Caco-2 (cell line): ENCODE measurements around the gene MB21D2. TPM values are rescaled to one million over a fixed set of nuclear protein-coding genes. Genes with fewer than 3 reads are reported as not detected.
A peak's percentile ranks its signal among the peaks of the same experiment; 100 is the strongest.

Source experiments
- BruUV-seq: library from RNA; stranded (reverse); fragments of 400-500 nt; replicated peaks from 2 replicates; lab custom pipeline; 2021; lab: Mats Ljungman, UMichigan
- CTCF ChIA-PET: fragments of 300-600 bp; sonication (Branson Sonifier 250); formaldehyde crosslinking; loops from one replicate; lab custom pipeline; 2022; ENCODE audit warnings: antibody characterized with exemption; lab: Charles Lee
- POLR2A ChIA-PET: fragments of 300-600 bp; sonication (Branson Sonifier 250); formaldehyde crosslinking; loops from one replicate; lab custom pipeline; 2022; ENCODE audit warnings: antibody characterized with exemption; lab: Charles Lee
- DNase-seq, 2 experiments: peaks; one replicate each; pipeline versions ENCODE4 v3.0.0 to v3.0.0-alpha.2; 2020 to 2022
- H3K27me3 ChIP-seq: replicated peaks from 2 replicates; pipeline ENCODE4 v1.6.0; 2011; ENCODE audit warnings: low read length; ENCODE audit not compliant: control insufficient read depth, insufficient read depth
- H3K36me3 ChIP-seq: 2 replicates; pipeline ENCODE4 v1.5.1; 2011; ENCODE audit warnings: low read length; ENCODE audit not compliant: control insufficient read depth, insufficient read depth
- H3K4me1 ChIP-seq: fragments of 250-450 bp; sonication (Bioruptor Pico); 2 replicates; pipeline ENCODE4 v1.5.1; 2020; ENCODE audit warnings: mild to moderate bottlenecking
- H3K4me3 ChIP-seq: 2 replicates; pipeline ENCODE4 v1.5.1; 2011; ENCODE audit warnings: low read depth, mild to moderate bottlenecking, control low read depth, low read length
- H3K9me3 ChIP-seq: fragments of 250-450 bp; sonication (Bioruptor Pico); 2 replicates; pipeline ENCODE4 v1.5.1; 2020; ENCODE audit warnings: mild to moderate bottlenecking, moderate library complexity
- H3K27ac Mint-ChIP-seq: one replicate; pipeline ENCODE4 v1.8.0; 2022; ENCODE audit warnings: mixed read lengths; ENCODE audit not compliant: unreplicated experiment
- H3K27me3 Mint-ChIP-seq: one replicate; pipeline ENCODE4 v1.8.0; 2022; ENCODE audit warnings: mixed read lengths; ENCODE audit not compliant: insufficient read depth, unreplicated experiment
- H3K36me3 Mint-ChIP-seq: one replicate; pipeline ENCODE4 v1.8.0; 2022; ENCODE audit warnings: mild to moderate bottlenecking, mixed read lengths; ENCODE audit not compliant: insufficient read depth, unreplicated experiment
- H3K4me1 Mint-ChIP-seq: one replicate; pipeline ENCODE4 v1.8.0; 2022; ENCODE audit warnings: low read depth, mixed read lengths; ENCODE audit not compliant: unreplicated experiment
- H3K4me3 Mint-ChIP-seq: one replicate; pipeline ENCODE4 v1.8.0; 2022; ENCODE audit warnings: mild to moderate bottlenecking, moderate library complexity, mixed read lengths; ENCODE audit not compliant: unreplicated experiment
- H3K9me3 Mint-ChIP-seq: one replicate; pipeline ENCODE4 v1.8.0; 2022; ENCODE audit warnings: mixed read lengths; ENCODE audit not compliant: unreplicated experiment
- intact Hi-C: fragments of 100-400 bp; cut with micrococcal nuclease; formaldehyde crosslinking; loops from one replicate; pipeline ENCODE4 v1.10.0; 2022; ENCODE audit not compliant: unreplicated experiment
- total RNA-seq: library from RNA; stranded (reverse); gene quantifications from 2 replicates; pipeline ENCODE4 v1.2.3, GENCODE V29; 2022
- TF ChIP-seq, protein P1 (sequence below), 2 experiments: fragments of 200-600 bp in 1 of 2; IDR thresholded peaks; 1 replicate in 1 of 2; 2 replicates in 1 of 2; pipeline versions ENCODE4 v1.5.1 to v1.8.0; 2011 to 2022; ENCODE audit warnings: antibody characterized with exemption in 1 of 2, control low read depth in 1 of 2, inconsistent platforms in 1 of 2, low read depth in 1 of 2, low read length in 1 of 2, mild to moderate bottlenecking in 1 of 2, moderate library complexity in 1 of 2; ENCODE audit not compliant: insufficient read depth in 1 of 2, severe bottlenecking in 1 of 2, unreplicated experiment in 1 of 2

The MB21D2 gene
- total RNA-seq, 1 experiment from 2014 or later = 11.0 TPM

- no peak for DNase-seq
- POLR2A ChIA-PET = no interaction called here
- H3K27me3 Mint-ChIP-seq = no peaks in the 10 kb centered on the region
- Histone ChIP-seq H3K4me1 (peaks cover 23% of the 10 kb centered on the region), H3K36me3 (no peaks in the 10 kb centered on the region), H3K4me3 (no peak overlapping the region), H3K27me3 (no peaks in the 10 kb centered on the region), H3K9me3 (no peaks in the 10 kb centered on the region)
- H3K4me1 Mint-ChIP-seq = peaks cover 22% of the 10 kb centered on the region
- TF ChIP-seq, protein P1, sequence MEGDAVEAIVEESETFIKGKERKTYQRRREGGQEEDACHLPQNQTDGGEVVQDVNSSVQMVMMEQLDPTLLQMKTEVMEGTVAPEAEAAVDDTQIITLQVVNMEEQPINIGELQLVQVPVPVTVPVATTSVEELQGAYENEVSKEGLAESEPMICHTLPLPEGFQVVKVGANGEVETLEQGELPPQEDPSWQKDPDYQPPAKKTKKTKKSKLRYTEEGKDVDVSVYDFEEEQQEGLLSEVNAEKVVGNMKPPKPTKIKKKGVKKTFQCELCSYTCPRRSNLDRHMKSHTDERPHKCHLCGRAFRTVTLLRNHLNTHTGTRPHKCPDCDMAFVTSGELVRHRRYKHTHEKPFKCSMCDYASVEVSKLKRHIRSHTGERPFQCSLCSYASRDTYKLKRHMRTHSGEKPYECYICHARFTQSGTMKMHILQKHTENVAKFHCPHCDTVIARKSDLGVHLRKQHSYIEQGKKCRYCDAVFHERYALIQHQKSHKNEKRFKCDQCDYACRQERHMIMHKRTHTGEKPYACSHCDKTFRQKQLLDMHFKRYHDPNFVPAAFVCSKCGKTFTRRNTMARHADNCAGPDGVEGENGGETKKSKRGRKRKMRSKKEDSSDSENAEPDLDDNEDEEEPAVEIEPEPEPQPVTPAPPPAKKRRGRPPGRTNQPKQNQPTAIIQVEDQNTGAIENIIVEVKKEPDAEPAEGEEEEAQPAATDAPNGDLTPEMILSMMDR (IDR thresholded peaks at IDR 0.05; ENCODE audit: insufficient read depth in 1 of 2, low read depth in 1 of 2, low read length in 1 of 2, severe bottlenecking in 1 of 2, unreplicated experiment in 1 of 2) = no peak
- intact Hi-C loops = no loop called here
- BruUV-seq = no TSS peak
- no peak overlapping the region for H3K4me3 Mint-ChIP-seq
- H3K27ac Mint-ChIP-seq = no peak overlapping the region
- H3K36me3 Mint-ChIP-seq = no peaks in the 10 kb centered on the region
- CTCF ChIA-PET = no interaction called here
- no peaks in the 10 kb centered on the region for H3K9me3 Mint-ChIP-seq
These were observed 10.4 kb upstream of the MB21D2 start for GRCh38 chr3:192928016-192928415.

- TF ChIP-seq, protein P1 (IDR thresholded peaks at IDR 0.05; ENCODE audit: insufficient read depth in 1 of 2, low read depth in 1 of 2, low read length in 1 of 2, severe bottlenecking in 1 of 2, unreplicated experiment in 1 of 2) = no peak
- no peaks in the 10 kb centered on the region for H3K27me3 Mint-ChIP-seq
- Histone ChIP-seq H3K36me3 (no peaks in the 10 kb centered on the region), H3K4me3 (no peak overlapping the region), H3K27me3 (no peaks in the 10 kb centered on the region), H3K9me3 (no peaks in the 10 kb centered on the region), H3K4me1 (peaks cover 28% of the 10 kb centered on the region)
- H3K4me1 Mint-ChIP-seq = peaks cover 26% of the 10 kb centered on the region
- no peak overlapping the region for H3K27ac Mint-ChIP-seq
- ChIA-PET POLR2A (no interaction called here), CTCF (interaction anchor here (1.1 kb wide), 1 partner anchor 114 kb away, joined by 3 read pairs; no protein-coding TSS in a partner anchor)
- H3K9me3 Mint-ChIP-seq = no peaks in the 10 kb centered on the region
- intact Hi-C loops = no loop called here
- no peak overlapping the region for H3K4me3 Mint-ChIP-seq
- DNase-seq = no peak
- BruUV-seq = no TSS peak
- H3K36me3 Mint-ChIP-seq = no peaks in the 10 kb centered on the region
These were observed 9.4 kb upstream of the MB21D2 start for GRCh38 chr3:192927016-192927415.

GRCh38 chr3:192923731-192924130 lies 6.1 kb upstream of the MB21D2 start:
- Histone ChIP-seq H3K4me3 (no peak overlapping the region), H3K36me3 (no peaks in the 10 kb centered on the region), H3K27me3 (no peaks in the 10 kb centered on the region), H3K9me3 (no peaks in the 10 kb centered on the region), H3K4me1 (peaks cover 24% of the 10 kb centered on the region)
- TF ChIP-seq, protein P1 (IDR thresholded peaks at IDR 0.05; ENCODE audit: insufficient read depth in 1 of 2, low read depth in 1 of 2, low read length in 1 of 2, severe bottlenecking in 1 of 2, unreplicated experiment in 1 of 2) = no peak
- Mint-ChIP-seq H3K4me3 (no peak overlapping the region), H3K27me3 (no peaks in the 10 kb centered on the region), H3K9me3 (no peaks in the 10 kb centered on the region), H3K27ac (no peak overlapping the region), H3K36me3 (no peaks in the 10 kb centered on the region), H3K4me1 (peaks cover 36% of the 10 kb centered on the region)
- intact Hi-C loops = no loop called here
- POLR2A ChIA-PET = no interaction called here
- CTCF ChIA-PET = no interaction called here
- BruUV-seq = no TSS peak
- DNase-seq = peak in 1 of 2 experiments; percentile 11
